Breast epithelium (tissue), 3 donors: Measurements from ENCODE around the gene FOXC1.

ENCODE experiments used
- POLR2A ChIP-seq: fragments of 450-650 bp; IDR thresholded peaks from one replicate; pipeline ENCODE4 v1.6.1; 2016; ENCODE audit warnings: antibody characterized with exemption, mild to moderate bottlenecking, moderate library complexity
- POLR2AphosphoS5 ChIP-seq, 3 donors: sonication (generic); formaldehyde crosslinking; IDR thresholded peaks; one replicate each; pipeline ENCODE4 v1.6.1; 2017; ENCODE audit warnings: antibody characterized with exemption in 3 of 3
- TF ChIP-seq, protein P1 (sequence below), 3 donors: fragments of 450-650 bp; IDR thresholded peaks; one replicate each; pipeline ENCODE4 v1.5.1; 2016 to 2017; ENCODE audit warnings: antibody characterized with exemption in 3 of 3, mild to moderate bottlenecking in 3 of 3, moderate library complexity in 3 of 3

DNA sequence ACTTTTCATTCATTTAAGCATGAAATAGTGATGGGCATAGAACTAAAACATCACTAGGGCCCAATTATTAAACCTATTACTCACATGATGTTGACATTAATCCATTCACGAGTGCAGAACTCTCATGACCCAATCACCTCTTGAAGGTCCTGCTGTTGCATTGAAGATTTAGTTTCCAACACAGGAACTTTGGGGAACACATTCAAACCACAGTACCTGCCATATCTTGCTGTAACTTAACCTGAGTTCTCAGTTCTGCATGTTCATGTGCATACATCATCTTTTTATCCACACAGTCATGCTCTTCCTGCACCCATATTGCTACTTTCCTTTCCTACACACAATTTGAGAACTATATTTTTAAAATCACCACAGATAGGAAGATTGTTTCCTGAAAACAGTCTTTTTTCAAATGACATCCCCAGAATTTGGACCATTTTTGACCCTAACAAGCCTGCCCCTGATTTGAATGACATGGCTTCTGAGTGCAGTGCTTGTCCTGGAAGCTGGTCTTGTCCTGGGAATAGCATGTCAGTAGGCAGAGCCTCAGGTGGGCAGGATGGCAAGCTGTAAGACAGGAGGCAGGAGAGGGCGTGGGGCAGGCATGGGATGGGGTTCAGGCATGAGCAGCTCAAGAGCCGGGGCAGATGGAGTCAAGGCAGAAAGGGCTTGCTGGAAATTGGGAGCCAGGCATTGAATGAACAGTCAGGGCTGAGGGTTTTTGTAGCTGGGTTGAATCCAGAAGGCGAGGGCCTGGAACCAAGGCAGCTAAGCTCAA, 49.2 kb upstream of the FOXC1 start:
- TF ChIP-seq, protein P1, sequence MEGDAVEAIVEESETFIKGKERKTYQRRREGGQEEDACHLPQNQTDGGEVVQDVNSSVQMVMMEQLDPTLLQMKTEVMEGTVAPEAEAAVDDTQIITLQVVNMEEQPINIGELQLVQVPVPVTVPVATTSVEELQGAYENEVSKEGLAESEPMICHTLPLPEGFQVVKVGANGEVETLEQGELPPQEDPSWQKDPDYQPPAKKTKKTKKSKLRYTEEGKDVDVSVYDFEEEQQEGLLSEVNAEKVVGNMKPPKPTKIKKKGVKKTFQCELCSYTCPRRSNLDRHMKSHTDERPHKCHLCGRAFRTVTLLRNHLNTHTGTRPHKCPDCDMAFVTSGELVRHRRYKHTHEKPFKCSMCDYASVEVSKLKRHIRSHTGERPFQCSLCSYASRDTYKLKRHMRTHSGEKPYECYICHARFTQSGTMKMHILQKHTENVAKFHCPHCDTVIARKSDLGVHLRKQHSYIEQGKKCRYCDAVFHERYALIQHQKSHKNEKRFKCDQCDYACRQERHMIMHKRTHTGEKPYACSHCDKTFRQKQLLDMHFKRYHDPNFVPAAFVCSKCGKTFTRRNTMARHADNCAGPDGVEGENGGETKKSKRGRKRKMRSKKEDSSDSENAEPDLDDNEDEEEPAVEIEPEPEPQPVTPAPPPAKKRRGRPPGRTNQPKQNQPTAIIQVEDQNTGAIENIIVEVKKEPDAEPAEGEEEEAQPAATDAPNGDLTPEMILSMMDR (IDR thresholded peaks at IDR 0.05) = no peak
- no peak for TF ChIP-seq POLR2A
- no peak for TF ChIP-seq POLR2AphosphoS5 (IDR thresholded peaks at IDR 0.05)
